ENCODE measurements around the gene JAKMIP1.

Gene JAKMIP1

DNA sequence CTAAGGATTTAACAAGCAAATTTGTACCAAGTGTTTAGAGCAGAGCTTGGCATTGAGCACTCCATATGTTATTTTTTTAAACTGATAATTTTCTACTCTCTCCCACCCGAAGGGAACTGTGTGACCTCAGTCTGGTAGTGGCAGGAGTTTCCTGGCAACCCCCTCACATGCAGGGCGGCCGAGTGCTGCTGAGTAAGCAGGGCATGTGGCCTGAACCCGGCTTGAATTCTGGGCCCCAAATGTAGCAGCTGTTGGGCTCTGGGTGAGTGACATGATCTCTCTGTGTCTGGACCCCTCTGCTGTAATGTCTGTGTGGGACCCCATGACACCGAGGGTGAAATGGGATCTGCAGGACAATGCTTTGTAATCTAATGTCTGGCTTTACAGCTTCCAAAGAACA, 168.5 kb downstream of the JAKMIP1 start:
- Histone ChIP-seq H3K4me1 (ENCODE audit: control insufficient read depth, insufficient read depth, low read length) (peaks cover 18% of the 10 kb centered on the region; the same call in 1 of the 2 replicates), H3K27me3 (ENCODE audit: control insufficient read depth, insufficient read depth, low read length) (no peaks in the 10 kb centered on the region), H3K9ac (ENCODE audit: low read length) (no peak overlapping the region), H3K27ac (ENCODE audit: low read depth, low read length) (no peak overlapping the region), H3K9me3 (ENCODE audit: control insufficient read depth, insufficient read depth, low read depth, low read length) (no peaks in the 10 kb centered on the region), H3K4me3 (ENCODE audit: low read depth, low read length) (no peak overlapping the region), H3K36me3 (ENCODE audit: control insufficient read depth, insufficient read depth, low read length) (no peaks in the 10 kb centered on the region)

DNA sequence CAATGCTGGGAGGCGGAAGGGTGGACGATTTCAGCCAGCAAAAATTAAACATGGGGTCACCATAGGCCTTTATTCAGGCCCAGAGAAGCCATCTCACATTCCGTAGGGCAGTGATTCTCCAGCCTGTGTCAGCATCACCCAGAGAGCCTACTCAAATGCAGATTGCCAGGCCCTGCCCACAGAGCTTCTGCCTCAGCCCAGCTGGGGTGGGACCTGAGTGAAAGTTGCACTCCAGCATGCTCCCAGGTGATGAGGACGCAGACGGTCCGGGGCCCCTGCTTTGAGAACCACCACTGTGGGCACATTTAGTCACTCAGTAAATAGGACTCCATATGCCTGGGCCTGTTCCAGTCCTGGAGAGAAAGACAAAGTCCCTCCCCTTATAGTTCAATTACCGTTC, 169.7 kb downstream of the JAKMIP1 start:
- Histone ChIP-seq H3K4me3 (ENCODE audit: low read depth, low read length) (no peak overlapping the region), H3K27ac (ENCODE audit: low read depth, low read length) (no peak overlapping the region), H3K36me3 (ENCODE audit: control insufficient read depth, insufficient read depth, low read length) (no peaks in the 10 kb centered on the region), H3K9me3 (ENCODE audit: control insufficient read depth, insufficient read depth, low read depth, low read length) (no peaks in the 10 kb centered on the region), H3K27me3 (ENCODE audit: control insufficient read depth, insufficient read depth, low read length) (no peaks in the 10 kb centered on the region), H3K4me1 (ENCODE audit: control insufficient read depth, insufficient read depth, low read length) (peaks cover 9% of the 10 kb centered on the region; the same call in 1 of the 2 replicates), H3K9ac (ENCODE audit: low read length) (no peak overlapping the region)

GRCh38 chr4:6029254-6029653, 171.1 kb downstream of the JAKMIP1 start:
- Histone ChIP-seq H3K4me3 (ENCODE audit: low read depth, low read length) (no peak overlapping the region), H3K4me1 (ENCODE audit: control insufficient read depth, insufficient read depth, low read length) (peaks cover 8% of the 10 kb centered on the region; the same call in 1 of the 2 replicates), H3K9me3 (ENCODE audit: control insufficient read depth, insufficient read depth, low read depth, low read length) (no peaks in the 10 kb centered on the region), H3K9ac (ENCODE audit: low read length) (no peak overlapping the region), H3K27me3 (ENCODE audit: control insufficient read depth, insufficient read depth, low read length) (no peaks in the 10 kb centered on the region), H3K27ac (ENCODE audit: low read depth, low read length) (no peak overlapping the region), H3K36me3 (ENCODE audit: control insufficient read depth, insufficient read depth, low read length) (no peaks in the 10 kb centered on the region)

- H3K27me3 ChIP-seq (ENCODE audit: control insufficient read depth, insufficient read depth, low read length): no peaks in the 10 kb centered on the region
Measured at GRCh38 chr4:6028168-6028567, 172.2 kb downstream of the JAKMIP1 start.

DNA sequence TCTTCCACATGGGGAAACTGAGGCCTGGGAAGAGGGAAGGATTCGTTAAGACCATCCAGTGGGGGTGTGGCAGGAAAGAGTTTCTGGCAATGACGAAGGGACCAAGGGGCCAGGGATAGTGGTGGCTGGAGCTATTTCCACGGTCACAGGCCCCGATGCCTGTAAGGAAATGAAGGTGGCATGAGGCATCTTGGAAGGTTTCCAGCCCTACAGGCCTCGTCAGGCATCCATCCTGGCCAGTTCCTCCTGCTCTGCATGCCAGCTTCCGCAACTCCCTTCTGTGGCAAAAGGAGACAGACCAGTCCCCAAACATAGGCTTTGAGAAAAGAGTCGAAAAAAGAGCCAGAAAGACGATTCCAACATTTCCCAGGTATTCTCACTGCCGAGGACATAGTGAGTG, 173.0 kb downstream of the JAKMIP1 start:
- no peaks in the 10 kb centered on the region for H3K27me3 ChIP-seq (ENCODE audit: control insufficient read depth, insufficient read depth, low read length)
- no peak overlapping the region for H3K4me3 ChIP-seq (ENCODE audit: low read depth, low read length)
- H3K9ac ChIP-seq (ENCODE audit: low read length): no peak overlapping the region
- no peaks in the 10 kb centered on the region for H3K36me3 ChIP-seq (ENCODE audit: control insufficient read depth, insufficient read depth, low read length)
- no peaks in the 10 kb centered on the region for H3K9me3 ChIP-seq (ENCODE audit: control insufficient read depth, insufficient read depth, low read depth, low read length)
- H3K27ac ChIP-seq (ENCODE audit: low read depth, low read length): no peak overlapping the region
- H3K4me1 ChIP-seq (ENCODE audit: control insufficient read depth, insufficient read depth, low read length): peaks cover 8% of the 10 kb centered on the region; the same call in 1 of the 2 replicates

More at GRCh38 chr4:6028168-6028567, 172.2 kb downstream of the JAKMIP1 start:
- Histone ChIP-seq H3K4me3 (ENCODE audit: low read depth, low read length) (no peak overlapping the region), H3K9ac (ENCODE audit: low read length) (no peak overlapping the region), H3K36me3 (ENCODE audit: control insufficient read depth, insufficient read depth, low read length) (no peaks in the 10 kb centered on the region), H3K27ac (ENCODE audit: low read depth, low read length) (no peak overlapping the region), H3K9me3 (ENCODE audit: control insufficient read depth, insufficient read depth, low read depth, low read length) (no peaks in the 10 kb centered on the region), H3K4me1 (ENCODE audit: control insufficient read depth, insufficient read depth, low read length) (peaks cover 8% of the 10 kb centered on the region; the same call in 1 of the 2 replicates)

- H3K4me1 ChIP-seq (ENCODE audit: control insufficient read depth, insufficient read depth, low read length): peaks cover 6% of the 10 kb centered on the region
- no peak overlapping the region for H3K9ac ChIP-seq (ENCODE audit: low read length)
- no peaks in the 10 kb centered on the region for H3K9me3 ChIP-seq (ENCODE audit: control insufficient read depth, insufficient read depth, low read depth, low read length)
- H3K27ac ChIP-seq (ENCODE audit: low read depth, low read length): no peak overlapping the region
- no peak overlapping the region for H3K4me3 ChIP-seq (ENCODE audit: low read depth, low read length)
- H3K36me3 ChIP-seq (ENCODE audit: control insufficient read depth, insufficient read depth, low read length): no peaks in the 10 kb centered on the region
- H3K27me3 ChIP-seq (ENCODE audit: control insufficient read depth, insufficient read depth, low read length): no peaks in the 10 kb centered on the region
Measured at GRCh38 chr4:6024313-6024960, 175.9 kb downstream of the JAKMIP1 start.

DNA sequence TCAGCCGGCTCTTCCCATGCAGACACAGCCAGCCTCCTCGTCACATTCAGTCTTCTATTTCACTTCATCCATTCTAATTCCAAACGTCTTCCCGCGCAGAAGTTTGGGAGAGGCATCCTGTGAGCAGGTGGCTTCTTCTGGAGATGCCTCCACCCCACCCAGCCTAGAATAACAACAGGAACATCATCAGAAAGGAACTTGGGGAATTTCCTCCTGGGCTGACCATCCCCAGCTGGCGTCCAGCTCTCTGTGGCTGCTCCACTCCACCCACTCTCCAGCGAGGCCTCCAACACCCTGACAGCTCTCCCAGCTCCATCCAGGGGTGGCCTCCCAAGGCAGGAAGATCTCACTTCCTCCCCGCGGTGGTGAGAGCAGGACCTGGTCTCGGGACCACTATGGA, 176.6 kb downstream of the JAKMIP1 start:
- Histone ChIP-seq H3K36me3 (ENCODE audit: control insufficient read depth, insufficient read depth, low read length) (no peaks in the 10 kb centered on the region), H3K27ac (ENCODE audit: low read depth, low read length) (no peak overlapping the region), H3K9ac (ENCODE audit: low read length) (no peak overlapping the region), H3K9me3 (ENCODE audit: control insufficient read depth, insufficient read depth, low read depth, low read length) (no peaks in the 10 kb centered on the region), H3K4me1 (ENCODE audit: control insufficient read depth, insufficient read depth, low read length) (peaks cover 9% of the 10 kb centered on the region), H3K4me3 (ENCODE audit: low read depth, low read length) (no peak overlapping the region), H3K27me3 (ENCODE audit: control insufficient read depth, insufficient read depth, low read length) (no peaks in the 10 kb centered on the region)

- Histone ChIP-seq H3K4me1 (ENCODE audit: control insufficient read depth, insufficient read depth, low read length) (peaks cover 7% of the 10 kb centered on the region), H3K36me3 (ENCODE audit: control insufficient read depth, insufficient read depth, low read length) (no peaks in the 10 kb centered on the region), H3K9me3 (ENCODE audit: control insufficient read depth, insufficient read depth, low read depth, low read length) (no peaks in the 10 kb centered on the region), H3K4me3 (ENCODE audit: low read depth, low read length) (no peak overlapping the region), H3K27ac (ENCODE audit: low read depth, low read length) (no peak overlapping the region), H3K9ac (ENCODE audit: low read length) (no peak overlapping the region), H3K27me3 (ENCODE audit: control insufficient read depth, insufficient read depth, low read length) (no peaks in the 10 kb centered on the region; the same call in 1 of the 2 replicates)
Measured at GRCh38 chr4:6022607-6023288, 177.6 kb downstream of the JAKMIP1 start.

GRCh38 chr4:6021831-6022606, 178.3 kb downstream of the JAKMIP1 start:
- Histone ChIP-seq H3K27me3 (ENCODE audit: control insufficient read depth, insufficient read depth, low read length) (no peaks in the 10 kb centered on the region; the same call in 1 of the 2 replicates), H3K9me3 (ENCODE audit: control insufficient read depth, insufficient read depth, low read depth, low read length) (no peaks in the 10 kb centered on the region)

DNA sequence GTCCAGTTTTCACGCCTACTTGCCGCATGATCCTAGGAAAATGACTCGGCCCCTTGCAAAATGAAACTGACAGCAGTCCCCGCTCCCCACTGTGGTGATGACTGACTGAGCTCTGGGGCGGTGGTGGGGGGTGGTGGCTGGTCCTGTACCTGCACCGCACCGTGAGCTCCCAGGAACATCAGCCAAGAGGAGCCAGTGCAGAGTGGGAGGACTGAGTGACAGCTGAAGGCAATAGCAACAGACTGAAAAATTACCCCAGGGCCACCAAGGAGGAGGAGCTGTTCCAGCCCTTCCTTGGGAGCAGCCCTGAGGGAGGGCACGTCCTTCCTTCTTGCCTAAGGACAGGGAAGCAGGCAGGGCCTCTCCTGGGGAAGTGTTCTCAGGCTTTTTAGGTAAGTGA, 179.7 kb downstream of the JAKMIP1 start:
- Histone ChIP-seq H3K9ac (ENCODE audit: low read length) (no peak overlapping the region), H3K4me1 (ENCODE audit: control insufficient read depth, insufficient read depth, low read length) (peaks cover 7% of the 10 kb centered on the region), H3K36me3 (ENCODE audit: control insufficient read depth, insufficient read depth, low read length) (no peaks in the 10 kb centered on the region), H3K9me3 (ENCODE audit: control insufficient read depth, insufficient read depth, low read depth, low read length) (no peaks in the 10 kb centered on the region), H3K4me3 (ENCODE audit: low read depth, low read length) (no peak overlapping the region), H3K27me3 (ENCODE audit: control insufficient read depth, insufficient read depth, low read length) (no peaks in the 10 kb centered on the region; the same call in 1 of the 2 replicates), H3K27ac (ENCODE audit: low read depth, low read length) (no peak overlapping the region)

More at GRCh38 chr4:6021831-6022606, 178.3 kb downstream of the JAKMIP1 start:
- Histone ChIP-seq H3K27ac (ENCODE audit: low read depth, low read length) (no peak overlapping the region), H3K36me3 (ENCODE audit: control insufficient read depth, insufficient read depth, low read length) (no peaks in the 10 kb centered on the region), H3K9ac (ENCODE audit: low read length) (no peak overlapping the region), H3K4me1 (ENCODE audit: control insufficient read depth, insufficient read depth, low read length) (peaks cover 7% of the 10 kb centered on the region), H3K4me3 (ENCODE audit: low read depth, low read length) (no peak overlapping the region)
